Measurements from ENCODE around the gene SLC1A7. TPM values are rescaled to one million over a fixed set of nuclear protein-coding genes. Genes with fewer than 3 reads are reported as not detected.

SLC1A7 gene
- total and polyA plus RNA-seq, 2 experiments from 2014 or later: not detected

GRCh38 chr1:53137729-53138128 is 4.7 kb downstream of the SLC1A7 start:
- Mint-ChIP-seq H3K27ac (no peak overlapping the region), H3K4me3 (no peak overlapping the region), H3K4me1 (0 out of 3 replicates have a peak, but pooled peaks cover 3% of the 10 kb centered on the region), H3K36me3 (ENCODE audit: low read depth) (peaks cover 9% of the 10 kb centered on the region), H3K27me3 (ENCODE audit: insufficient read depth, low read depth, poor library complexity) (peaks cover 11% of the 10 kb centered on the region), H3K9me3 (peaks cover 19% of the 10 kb centered on the region)
- H3K4me1 ChIP-seq (ENCODE audit: insufficient read depth): no peaks in the 10 kb centered on the region
- no peak overlapping the region for H3K4me2 ChIP-seq
- TF ChIP-seq EZH2phosphoT487 (IDR thresholded peaks at IDR 0.05; ENCODE audit: unreplicated experiment) (no peak), ETS1 (IDR thresholded peaks at IDR 0.05) (no peak), CREB1 (CRISPR knock-in tag; IDR thresholded peaks at IDR 0.05; ENCODE audit: low read depth) (no peak), CTCF (conservative IDR thresholded peaks at IDR 0.05; ENCODE audit: low read depth in 2 of 2) (peak; percentile 45 to 47)
- H3K9me2 ChIP-seq (ENCODE audit: insufficient read depth): no peaks in the 10 kb centered on the region
- H3F3A ChIP-seq (replicated peaks; ENCODE audit: low read depth): no peaks in the 10 kb centered on the region
- no peaks in the 10 kb centered on the region for H4K20me1 ChIP-seq (replicated peaks; ENCODE audit: insufficient read depth)
- DNase-seq (ENCODE audit: low spot score) (peak; percentile 43), ATAC-seq (no peak)
- no peaks in the 10 kb centered on the region for H3K27me3 ChIP-seq (ENCODE audit: insufficient read depth)
- no peaks in the 10 kb centered on the region for H3K79me2 ChIP-seq (replicated peaks; ENCODE audit: insufficient read depth)
- no peak overlapping the region for H3K27ac ChIP-seq (ENCODE audit: low read depth)
- no peak overlapping the region for H2AFZ ChIP-seq
- H3K36me3 ChIP-seq (ENCODE audit: insufficient read depth): no peaks in the 10 kb centered on the region
- no peak overlapping the region for H3K4me3 ChIP-seq

- H3K36me3 ChIP-seq (ENCODE audit: insufficient read depth): no peaks in the 10 kb centered on the region
- no peak overlapping the region for H3K27ac Mint-ChIP-seq
- no peaks in the 10 kb centered on the region for H3K79me2 ChIP-seq (replicated peaks; ENCODE audit: insufficient read depth)
- H3K4me1 ChIP-seq (ENCODE audit: insufficient read depth): no peaks in the 10 kb centered on the region
- H3K36me3 Mint-ChIP-seq (ENCODE audit: low read depth): peaks cover 9% of the 10 kb centered on the region
- TF ChIP-seq EZH2phosphoT487 (IDR thresholded peaks at IDR 0.05; ENCODE audit: unreplicated experiment): no peak
- no peak for TF ChIP-seq ZNF114 (CRISPR knock-in tag; IDR thresholded peaks at IDR 0.05)
- TF ChIP-seq, protein P1, sequence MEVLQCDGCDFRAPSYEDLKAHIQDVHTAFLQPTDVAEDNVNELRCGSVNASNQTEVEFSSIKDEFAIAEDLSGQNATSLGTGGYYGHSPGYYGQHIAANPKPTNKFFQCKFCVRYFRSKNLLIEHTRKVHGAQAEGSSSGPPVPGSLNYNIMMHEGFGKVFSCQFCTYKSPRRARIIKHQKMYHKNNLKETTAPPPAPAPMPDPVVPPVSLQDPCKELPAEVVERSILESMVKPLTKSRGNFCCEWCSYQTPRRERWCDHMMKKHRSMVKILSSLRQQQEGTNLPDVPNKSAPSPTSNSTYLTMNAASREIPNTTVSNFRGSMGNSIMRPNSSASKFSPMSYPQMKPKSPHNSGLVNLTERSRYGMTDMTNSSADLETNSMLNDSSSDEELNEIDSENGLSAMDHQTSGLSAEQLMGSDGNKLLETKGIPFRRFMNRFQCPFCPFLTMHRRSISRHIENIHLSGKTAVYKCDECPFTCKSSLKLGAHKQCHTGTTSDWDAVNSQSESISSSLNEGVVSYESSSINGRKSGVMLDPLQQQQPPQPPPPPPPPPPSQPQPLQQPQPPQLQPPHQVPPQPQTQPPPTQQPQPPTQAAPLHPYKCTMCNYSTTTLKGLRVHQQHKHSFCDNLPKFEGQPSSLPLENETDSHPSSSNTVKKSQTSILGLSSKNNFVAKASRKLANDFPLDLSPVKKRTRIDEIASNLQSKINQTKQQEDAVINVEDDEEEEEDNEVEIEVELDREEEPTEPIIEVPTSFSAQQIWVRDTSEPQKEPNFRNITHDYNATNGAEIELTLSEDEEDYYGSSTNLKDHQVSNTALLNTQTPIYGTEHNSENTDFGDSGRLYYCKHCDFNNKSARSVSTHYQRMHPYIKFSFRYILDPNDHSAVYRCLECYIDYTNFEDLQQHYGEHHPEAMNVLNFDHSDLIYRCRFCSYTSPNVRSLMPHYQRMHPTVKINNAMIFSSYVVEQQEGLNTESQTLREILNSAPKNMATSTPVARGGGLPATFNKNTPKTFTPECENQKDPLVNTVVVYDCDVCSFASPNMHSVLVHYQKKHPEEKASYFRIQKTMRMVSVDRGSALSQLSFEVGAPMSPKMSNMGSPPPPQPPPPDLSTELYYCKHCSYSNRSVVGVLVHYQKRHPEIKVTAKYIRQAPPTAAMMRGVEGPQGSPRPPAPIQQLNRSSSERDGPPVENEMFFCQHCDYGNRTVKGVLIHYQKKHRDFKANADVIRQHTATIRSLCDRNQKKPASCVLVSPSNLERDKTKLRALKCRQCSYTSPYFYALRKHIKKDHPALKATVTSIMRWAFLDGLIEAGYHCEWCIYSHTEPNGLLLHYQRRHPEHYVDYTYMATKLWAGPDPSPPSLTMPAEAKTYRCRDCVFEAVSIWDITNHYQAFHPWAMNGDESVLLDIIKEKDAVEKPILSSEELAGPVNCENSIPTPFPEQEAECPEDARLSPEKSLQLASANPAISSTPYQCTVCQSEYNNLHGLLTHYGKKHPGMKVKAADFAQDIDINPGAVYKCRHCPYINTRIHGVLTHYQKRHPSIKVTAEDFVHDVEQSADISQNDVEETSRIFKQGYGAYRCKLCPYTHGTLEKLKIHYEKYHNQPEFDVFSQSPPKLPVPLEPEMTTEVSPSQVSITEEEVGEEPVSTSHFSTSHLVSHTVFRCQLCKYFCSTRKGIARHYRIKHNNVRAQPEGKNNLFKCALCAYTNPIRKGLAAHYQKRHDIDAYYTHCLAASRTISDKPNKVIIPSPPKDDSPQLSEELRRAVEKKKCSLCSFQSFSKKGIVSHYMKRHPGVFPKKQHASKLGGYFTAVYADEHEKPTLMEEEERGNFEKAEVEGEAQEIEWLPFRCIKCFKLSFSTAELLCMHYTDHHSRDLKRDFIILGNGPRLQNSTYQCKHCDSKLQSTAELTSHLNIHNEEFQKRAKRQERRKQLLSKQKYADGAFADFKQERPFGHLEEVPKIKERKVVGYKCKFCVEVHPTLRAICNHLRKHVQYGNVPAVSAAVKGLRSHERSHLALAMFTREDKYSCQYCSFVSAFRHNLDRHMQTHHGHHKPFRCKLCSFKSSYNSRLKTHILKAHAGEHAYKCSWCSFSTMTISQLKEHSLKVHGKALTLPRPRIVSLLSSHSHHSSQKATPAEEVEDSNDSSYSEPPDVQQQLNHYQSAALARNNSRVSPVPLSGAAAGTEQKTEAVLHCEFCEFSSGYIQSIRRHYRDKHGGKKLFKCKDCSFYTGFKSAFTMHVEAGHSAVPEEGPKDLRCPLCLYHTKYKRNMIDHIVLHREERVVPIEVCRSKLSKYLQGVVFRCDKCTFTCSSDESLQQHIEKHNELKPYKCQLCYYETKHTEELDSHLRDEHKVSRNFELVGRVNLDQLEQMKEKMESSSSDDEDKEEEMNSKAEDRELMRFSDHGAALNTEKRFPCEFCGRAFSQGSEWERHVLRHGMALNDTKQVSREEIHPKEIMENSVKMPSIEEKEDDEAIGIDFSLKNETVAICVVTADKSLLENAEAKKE (CRISPR knock-in tag; IDR thresholded peaks at IDR 0.05): no peak
- TF ChIP-seq STAT1 (IDR thresholded peaks at IDR 0.05; ENCODE audit: unreplicated experiment): no peak
- DNase-seq (ENCODE audit: low spot score) (no peak), ATAC-seq (no peak)
- H3K9me2 ChIP-seq (ENCODE audit: insufficient read depth): no peaks in the 10 kb centered on the region
- no peaks in the 10 kb centered on the region for H3F3A ChIP-seq (replicated peaks; ENCODE audit: low read depth)
- peaks cover 5% of the 10 kb centered on the region for H3K27me3 Mint-ChIP-seq (ENCODE audit: insufficient read depth, low read depth, poor library complexity)
- no peak overlapping the region for H3K4me3 Mint-ChIP-seq
- H4K20me1 ChIP-seq (replicated peaks; ENCODE audit: insufficient read depth): no peaks in the 10 kb centered on the region
- H3K9me3 Mint-ChIP-seq: peaks cover 19% of the 10 kb centered on the region
- H2AFZ ChIP-seq: no peak overlapping the region
- no peak overlapping the region for H3K4me3 ChIP-seq
- H3K4me2 ChIP-seq: no peak overlapping the region
- no peaks in the 10 kb centered on the region for H3K27me3 ChIP-seq (ENCODE audit: insufficient read depth)
- H3K4me1 Mint-ChIP-seq: 0 out of 3 replicates have a peak, but pooled peaks cover 3% of the 10 kb centered on the region
- H3K27ac ChIP-seq (ENCODE audit: low read depth): no peak overlapping the region
Observed at GRCh38 chr1:53135735-53136114, 6.7 kb downstream of the SLC1A7 start.
